CD14-positive monocyte (primary cell): ENCODE results near the gene GPHN. TPM values are rescaled to one million over a fixed set of nuclear protein-coding genes. Genes with fewer than 3 reads are reported as not detected.

Experiments
- DNase-seq, 3 donors: peaks; one replicate each; pipeline ENCODE4 v3.0.0-alpha.2; 2011 to 2022
- H2AFZ ChIP-seq: 2 replicates; pipeline ENCODE4 v1.6.0; 2012; ENCODE audit warnings: mild to moderate bottlenecking, low read depth, low read length, inconsistent platforms; ENCODE audit not compliant: insufficient read depth, poor library complexity, severe bottlenecking
- H3K27ac ChIP-seq, 2 donors: 1 replicate in 1 of 2; 2 replicates in 1 of 2; pipeline ENCODE4 v1.5.1; 2012 to 2013; ENCODE audit warnings: low read length in 2 of 2, control low read depth in 1 of 2, inconsistent platforms in 1 of 2, low read depth in 1 of 2, mild to moderate bottlenecking in 1 of 2
- H3K27me3 ChIP-seq, 2 donors: one replicate each; pipeline versions ENCODE4 v1.6.0 to v1.6.1; 2011 to 2013; ENCODE audit warnings: low read length in 2 of 2; ENCODE audit not compliant: control insufficient read depth in 2 of 2, insufficient read depth in 2 of 2
- H3K36me3 ChIP-seq, 2 donors: replicated peaks in 1 of 2; 1 replicate in 1 of 2; 2 replicates in 1 of 2; pipeline versions ENCODE4 v1.5.1 to v1.6.1; 2012 to 2013; ENCODE audit warnings: low read length in 2 of 2, control low read depth in 1 of 2, inconsistent platforms in 1 of 2, mild to moderate bottlenecking in 1 of 2; ENCODE audit not compliant: insufficient read depth in 2 of 2, control insufficient read depth in 1 of 2
- H3K4me1 ChIP-seq, 2 donors: 1 replicate in 1 of 2; 2 replicates in 1 of 2; pipeline versions ENCODE4 v1.5.1 to v1.6.1; 2012 to 2013; ENCODE audit warnings: low read length in 2 of 2, control low read depth in 1 of 2, inconsistent platforms in 1 of 2, mild to moderate bottlenecking in 1 of 2, moderate library complexity in 1 of 2; ENCODE audit not compliant: insufficient read depth in 2 of 2, control insufficient read depth in 1 of 2
- H3K4me2 ChIP-seq: replicated peaks from 2 replicates; pipeline ENCODE3; 2012; ENCODE audit warnings: low read length, moderate library complexity, mild to moderate bottlenecking; ENCODE audit not compliant: poor library complexity, severe bottlenecking; ENCODE audit errors: extremely low read depth
- H3K4me3 ChIP-seq, 3 experiments: fragments of 200-600 bp in 1 of 3; sonication (generic) in 1 of 3; replicated peaks in 1 of 3; 1 replicate in 2 of 3; 2 replicates in 1 of 3; pipeline ENCODE4 v1.5.1; 2011 to 2013; ENCODE audit warnings: low read length in 3 of 3, mild to moderate bottlenecking in 3 of 3, control low read depth in 2 of 3, low read depth in 2 of 3, inconsistent platforms in 1 of 3, moderate library complexity in 1 of 3
- H3K79me2 ChIP-seq: 2 replicates; pipeline ENCODE4 v1.6.0; 2012; ENCODE audit warnings: mild to moderate bottlenecking, control low read depth, inconsistent platforms, low read length, moderate library complexity; ENCODE audit not compliant: insufficient read depth
- H3K9ac ChIP-seq: 2 replicates; pipeline ENCODE4 v1.6.0; 2017; ENCODE audit warnings: low read length, mild to moderate bottlenecking; ENCODE audit not compliant: insufficient read depth, poor library complexity, severe bottlenecking
- H3K9me3 ChIP-seq, 2 donors: replicated peaks in 1 of 2; 1 replicate in 1 of 2; 2 replicates in 1 of 2; pipeline versions ENCODE4 v1.5.1 to v1.6.1; 2012 to 2013; ENCODE audit warnings: low read length in 2 of 2, control low read depth in 1 of 2; ENCODE audit not compliant: control insufficient read depth in 1 of 2, insufficient read depth in 1 of 2
- H4K20me1 ChIP-seq: 2 replicates; pipeline ENCODE4 v1.6.0; 2012; ENCODE audit warnings: mild to moderate bottlenecking, low read length, control low read depth, moderate library complexity; ENCODE audit not compliant: insufficient read depth
- H3K27ac Mint-ChIP-seq, 7 donors: one replicate each; pipeline ENCODE4 v1.8.0; 2020; ENCODE audit warnings: mild to moderate bottlenecking in 7 of 7, mixed read lengths in 7 of 7, moderate library complexity in 6 of 7, inconsistent platforms in 2 of 7
- H3K27me3 Mint-ChIP-seq, 3 donors: one replicate each; pipeline ENCODE4 v1.8.0; 2021 to 2022; ENCODE audit warnings: low read depth in 3 of 3, mild to moderate bottlenecking in 3 of 3, mixed read lengths in 3 of 3, moderate library complexity in 3 of 3, inconsistent platforms in 1 of 3
- H3K36me3 Mint-ChIP-seq, 2 donors: one replicate each; pipeline ENCODE4 v1.8.0; 2020; ENCODE audit warnings: mixed read lengths in 2 of 2, inconsistent platforms in 1 of 2, mild to moderate bottlenecking in 1 of 2
- H3K4me1 Mint-ChIP-seq: one replicate; pipeline ENCODE4 v1.8.0; 2020; ENCODE audit warnings: mild to moderate bottlenecking, mixed read lengths
- H3K4me3 Mint-ChIP-seq, 2 donors: one replicate each; pipeline ENCODE4 v1.8.0; 2020; ENCODE audit warnings: mild to moderate bottlenecking in 2 of 2, mixed read lengths in 2 of 2, moderate library complexity in 1 of 2
- H3K9me3 Mint-ChIP-seq, 7 donors: one replicate each; pipeline ENCODE4 v1.8.0; 2020 to 2022; ENCODE audit warnings: mixed read lengths in 7 of 7, mild to moderate bottlenecking in 6 of 7, moderate library complexity in 6 of 7, inconsistent platforms in 2 of 7
- CTCF ChIP-seq: fragments of 200-600 bp; IDR thresholded peaks from one replicate; pipeline ENCODE4 v1.8.0; 2022; ENCODE audit warnings: antibody characterized with exemption, mild to moderate bottlenecking
- WGBS: methylation state at CpG from one replicate; pipeline ENCODE4 v1.1.5; 2013; ENCODE audit warnings: missing lambda C conversion rate; ENCODE audit not compliant: insufficient coverage; 5-methylcytosine and 5-hydroxymethylcytosine counted together
- intact Hi-C, 2 donors: fragments of 100-400 bp; cut with micrococcal nuclease; formaldehyde crosslinking; loops; one replicate each; pipeline versions ENCODE4 v1.15.0 to v1.15.1; 2023
- polyA plus RNA-seq, 3 donors: library from polyadenylated mRNA; depleted of rRNA in 1 of 3; unstranded in 2 of 3; stranded (reverse) in 1 of 3; fragments of 300-500 nt in 2 of 3; fragments of >200 nt in 1 of 3; fragmentation: Illumina TruSeq in 2 of 3; gene quantifications; 1 replicate in 2 of 3; 2 replicates in 1 of 3; pipeline ENCODE4 v1.2.3, GENCODE V29; 2012 to 2021

The GPHN gene
- polyA plus RNA-seq, 3 donors, result 1.9 to 3.1 (median 3.0) TPM

GRCh38 chr14:66610154-66610563 is 102.2 kb downstream of the GPHN start:
- Histone ChIP-seq H2AFZ (no peak overlapping the region), H3K4me2 (no peak overlapping the region), H3K9ac (no peak overlapping the region), H3K79me2 (no peaks in the 10 kb centered on the region), H3K4me1 (no peaks in the 10 kb centered on the region), H3K4me3 (no peak overlapping the region), H3K9me3 (peaks cover 0 to 4% of the 10 kb centered on the region in 2 donors), H4K20me1 (no peaks in the 10 kb centered on the region), H3K36me3 (no peaks in the 10 kb centered on the region), H3K27me3 (no peaks in the 10 kb centered on the region), H3K27ac (no peak overlapping the region)
- no peaks in the 10 kb centered on the region for H3K4me1 Mint-ChIP-seq
- no peak for DNase-seq
- no peak overlapping the region for H3K27ac Mint-ChIP-seq
- H3K4me3 Mint-ChIP-seq, result no peak overlapping the region
- no peaks in the 10 kb centered on the region for H3K27me3 Mint-ChIP-seq
- H3K9me3 Mint-ChIP-seq, result peaks cover 8 to 25% (median 19%) of the 10 kb centered on the region in 7 donors
- intact Hi-C loops, result no loop called here
- WGBS, result 80% methylated on average over 1 of the region's 4 CpGs
- TF ChIP-seq CTCF, result no peak
- H3K36me3 Mint-ChIP-seq, result no peaks in the 10 kb centered on the region

DNA sequence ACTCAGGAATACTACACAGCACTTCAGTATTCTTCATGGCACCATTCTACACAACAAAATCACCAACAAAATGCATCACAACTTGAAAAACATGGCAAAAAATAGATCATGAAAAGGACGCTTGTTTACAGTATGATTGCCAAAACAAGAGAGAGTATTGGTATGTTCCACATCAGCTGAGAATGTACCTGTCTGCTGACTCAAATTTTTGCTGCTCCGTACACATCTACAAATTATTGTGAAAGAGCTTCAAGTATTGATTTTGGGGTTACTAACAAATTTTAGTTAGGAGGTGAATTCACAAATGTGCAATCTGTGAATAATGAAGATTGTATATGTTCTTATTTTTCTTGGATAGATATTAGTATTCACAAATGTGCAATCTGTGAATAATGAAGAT is 105.4 kb downstream of the GPHN start:
- Mint-ChIP-seq H3K4me1 (no peaks in the 10 kb centered on the region), H3K36me3 (no peaks in the 10 kb centered on the region), H3K4me3 (no peak overlapping the region), H3K27ac (no peak overlapping the region), H3K9me3 (peaks cover 22 to 43% (median 24%) of the 10 kb centered on the region in 7 donors), H3K27me3 (no peaks in the 10 kb centered on the region)
- H2AFZ ChIP-seq, result no peak overlapping the region
- H3K36me3 ChIP-seq, result no peaks in the 10 kb centered on the region
- 100% methylated on average over 1 of the region's 2 CpGs for WGBS
- H3K79me2 ChIP-seq, result no peaks in the 10 kb centered on the region
- TF ChIP-seq CTCF, result no peak
- no peaks in the 10 kb centered on the region for H3K4me1 ChIP-seq
- no peak overlapping the region for H3K4me2 ChIP-seq
- intact Hi-C loops, result no loop called here
- no peaks in the 10 kb centered on the region for H4K20me1 ChIP-seq
- no peak overlapping the region for H3K4me3 ChIP-seq
- H3K27me3 ChIP-seq, result no peaks in the 10 kb centered on the region
- H3K9me3 ChIP-seq, result peaks cover 17 to 22% of the 10 kb centered on the region in 2 donors
- DNase-seq, result no peak
- H3K9ac ChIP-seq, result no peak overlapping the region
- no peak overlapping the region for H3K27ac ChIP-seq
